Ovary (tissue), 3 donors: ENCODE results near the gene F7.

Experiments used
- CTCF ChIP-seq, 3 donors: fragments of 450-650 bp in 2 of 3; fragments of 200-600 bp in 1 of 3; IDR thresholded peaks; one replicate each; pipeline versions ENCODE4 v1.5.1 to v1.8.0; 2016 to 2022; ENCODE audit warnings: antibody characterized with exemption in 3 of 3, mild to moderate bottlenecking in 1 of 3
- EP300 ChIP-seq: sonication (generic); formaldehyde crosslinking; IDR thresholded peaks from one replicate; pipeline ENCODE4 v1.6.1; 2017; ENCODE audit warnings: antibody characterized with exemption
- POLR2A ChIP-seq: fragments of 450-650 bp; IDR thresholded peaks from one replicate; pipeline ENCODE4 v1.6.1; 2017; ENCODE audit warnings: antibody characterized with exemption, mild to moderate bottlenecking, moderate library complexity
- donor health status: DM: no; HTN: no; CAD: no.

- TF ChIP-seq CTCF (IDR thresholded peaks at IDR 0.05) (no peak), POLR2A (no peak), EP300 (no peak)
These were observed 54.1 kb downstream of the F7 start for GRCh38 chr13:113159701-113160100.
